DOHH2 (cell line): ENCODE data around the gene USF2.

Experiments used
- H3F3A ChIP-seq: fragments of 200-600 bp; sonication (generic), shearing (Covaris generic); 2 replicates; pipeline ENCODE4 v1.6.0; 2016; ENCODE audit warnings: antibody characterized with exemption, mild to moderate bottlenecking; ENCODE audit not compliant: control insufficient read depth, insufficient read depth
- H3K27ac ChIP-seq: fragments of 200-600 bp; sonication (generic); 2 replicates; pipeline ENCODE4 v1.5.1; 2014; ENCODE audit warnings: low read depth, mild to moderate bottlenecking, low read length, moderate library complexity
- H3K27me3 ChIP-seq: fragments of 200-600 bp; sonication (generic); 2 replicates; pipeline ENCODE4 v1.6.1; 2014; ENCODE audit warnings: mild to moderate bottlenecking, low read length, mixed read lengths; ENCODE audit not compliant: control insufficient read depth
- H3K36me3 ChIP-seq: fragments of 200-600 bp; sonication (generic); 2 replicates; pipeline ENCODE4 v1.6.1; 2014; ENCODE audit warnings: mild to moderate bottlenecking, low read length, moderate library complexity, mixed read lengths; ENCODE audit not compliant: control insufficient read depth
- H3K4me1 ChIP-seq: fragments of 200-600 bp; sonication (generic); 2 replicates; pipeline ENCODE4 v1.6.1; 2014; ENCODE audit warnings: mild to moderate bottlenecking, low read length, mixed read lengths; ENCODE audit not compliant: control insufficient read depth
- H3K4me2 ChIP-seq: fragments of 200-600 bp; sonication (generic); 2 replicates; pipeline ENCODE4 v1.6.0; 2014; ENCODE audit warnings: mild to moderate bottlenecking, low read length, moderate library complexity
- H3K4me3 ChIP-seq: fragments of 200-600 bp; sonication (generic); 2 replicates; pipeline ENCODE4 v1.5.1; 2014; ENCODE audit warnings: mild to moderate bottlenecking, low read length, mixed read lengths
- H3K79me2 ChIP-seq: fragments of 200-600 bp; sonication (generic); 2 replicates; pipeline ENCODE4 v1.6.1; 2014; ENCODE audit warnings: mild to moderate bottlenecking, low read length, mixed read lengths; ENCODE audit not compliant: control insufficient read depth
- H3K9me2 ChIP-seq: fragments of 200-600 bp; sonication (generic); replicated peaks from 2 replicates; pipeline ENCODE4 v1.6.1; 2014; ENCODE audit warnings: mild to moderate bottlenecking, low read length, mixed read lengths; ENCODE audit not compliant: control insufficient read depth
- H3K9me3 ChIP-seq: fragments of 200-600 bp; sonication (generic); 2 replicates; pipeline ENCODE4 v1.6.1; 2014; ENCODE audit warnings: antibody characterized with exemption, low read length, mixed read lengths; ENCODE audit not compliant: control insufficient read depth, insufficient read depth
- H4K20me1 ChIP-seq: fragments of 200-600 bp; sonication (generic); 2 replicates; pipeline ENCODE4 v1.6.0; 2014; ENCODE audit warnings: low read depth, mild to moderate bottlenecking, antibody characterized with exemption, low read length, moderate library complexity; ENCODE audit not compliant: control insufficient read depth, insufficient read depth
- EZH2phosphoT487 ChIP-seq: fragments of 200-600 bp; sonication (generic); IDR thresholded peaks from 2 replicates; pipeline ENCODE4 v1.6.1; 2017; ENCODE audit warnings: borderline replicate concordance, mild to moderate bottlenecking, antibody characterized with exemption, low read length, moderate library complexity, mixed read lengths
- TF ChIP-seq, protein P1 (sequence below): fragments of 200-600 bp; sonication (generic); IDR thresholded peaks from one replicate; pipeline ENCODE4 v1.5.1; 2014; ENCODE audit warnings: antibody characterized with exemption, mild to moderate bottlenecking, low read depth, low read length; ENCODE audit not compliant: poor library complexity, severe bottlenecking

The USF2 gene

DNA sequence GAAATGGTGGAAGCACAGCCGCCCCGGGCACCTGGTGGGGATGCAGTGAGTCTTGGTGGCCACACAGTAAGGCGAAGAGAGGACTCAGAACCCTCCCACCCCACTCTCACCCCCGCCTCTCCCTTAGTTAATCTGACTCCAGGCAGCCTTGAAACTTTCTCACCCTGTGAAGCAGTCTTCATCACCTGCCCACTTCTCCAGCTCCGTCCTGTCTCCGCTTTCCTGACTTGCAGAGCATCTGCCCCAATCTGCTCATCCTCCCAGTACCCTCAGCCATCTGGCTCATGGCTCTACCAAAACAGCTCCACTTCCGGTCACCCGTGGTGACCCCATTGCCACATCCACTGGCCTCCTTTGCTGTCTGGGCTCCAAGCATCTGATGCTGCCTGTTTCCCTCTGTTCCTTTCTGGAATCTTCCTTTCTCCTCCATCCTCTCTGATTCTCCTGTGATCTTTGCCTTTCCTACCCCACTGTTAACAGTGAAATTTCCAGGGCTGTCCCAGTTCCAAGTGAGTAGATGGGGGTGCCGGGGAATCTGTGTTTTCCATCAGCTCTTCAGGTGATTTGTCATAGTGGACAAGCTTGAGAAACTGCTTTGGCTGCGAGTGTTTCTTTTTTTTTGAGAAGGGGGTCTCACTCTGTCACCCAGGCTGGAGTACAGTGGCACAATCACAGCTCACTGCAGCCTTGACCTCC lies 4.3 kb downstream of the USF2 start:
- H3K79me2 ChIP-seq = peaks cover 29% of the 10 kb centered on the region
- H3K4me1 ChIP-seq = peaks cover 31% of the 10 kb centered on the region
- H3K27ac ChIP-seq = no peak overlapping the region
- no peaks in the 10 kb centered on the region for H3K9me3 ChIP-seq
- no peak overlapping the region for H3K4me3 ChIP-seq
- H3K4me2 ChIP-seq = no peak overlapping the region
- H3K9me2 ChIP-seq = no peaks in the 10 kb centered on the region
- no peaks in the 10 kb centered on the region; the same call in 1 of the 2 replicates for H3F3A ChIP-seq
- peaks cover 79% of the 10 kb centered on the region for H3K36me3 ChIP-seq
- no peaks in the 10 kb centered on the region for H3K27me3 ChIP-seq
- no peak for TF ChIP-seq EZH2phosphoT487
- TF ChIP-seq, protein P1, sequence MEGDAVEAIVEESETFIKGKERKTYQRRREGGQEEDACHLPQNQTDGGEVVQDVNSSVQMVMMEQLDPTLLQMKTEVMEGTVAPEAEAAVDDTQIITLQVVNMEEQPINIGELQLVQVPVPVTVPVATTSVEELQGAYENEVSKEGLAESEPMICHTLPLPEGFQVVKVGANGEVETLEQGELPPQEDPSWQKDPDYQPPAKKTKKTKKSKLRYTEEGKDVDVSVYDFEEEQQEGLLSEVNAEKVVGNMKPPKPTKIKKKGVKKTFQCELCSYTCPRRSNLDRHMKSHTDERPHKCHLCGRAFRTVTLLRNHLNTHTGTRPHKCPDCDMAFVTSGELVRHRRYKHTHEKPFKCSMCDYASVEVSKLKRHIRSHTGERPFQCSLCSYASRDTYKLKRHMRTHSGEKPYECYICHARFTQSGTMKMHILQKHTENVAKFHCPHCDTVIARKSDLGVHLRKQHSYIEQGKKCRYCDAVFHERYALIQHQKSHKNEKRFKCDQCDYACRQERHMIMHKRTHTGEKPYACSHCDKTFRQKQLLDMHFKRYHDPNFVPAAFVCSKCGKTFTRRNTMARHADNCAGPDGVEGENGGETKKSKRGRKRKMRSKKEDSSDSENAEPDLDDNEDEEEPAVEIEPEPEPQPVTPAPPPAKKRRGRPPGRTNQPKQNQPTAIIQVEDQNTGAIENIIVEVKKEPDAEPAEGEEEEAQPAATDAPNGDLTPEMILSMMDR = no peak
- peaks cover 7% of the 10 kb centered on the region; the same call in 1 of the 2 replicates for H4K20me1 ChIP-seq

DNA sequence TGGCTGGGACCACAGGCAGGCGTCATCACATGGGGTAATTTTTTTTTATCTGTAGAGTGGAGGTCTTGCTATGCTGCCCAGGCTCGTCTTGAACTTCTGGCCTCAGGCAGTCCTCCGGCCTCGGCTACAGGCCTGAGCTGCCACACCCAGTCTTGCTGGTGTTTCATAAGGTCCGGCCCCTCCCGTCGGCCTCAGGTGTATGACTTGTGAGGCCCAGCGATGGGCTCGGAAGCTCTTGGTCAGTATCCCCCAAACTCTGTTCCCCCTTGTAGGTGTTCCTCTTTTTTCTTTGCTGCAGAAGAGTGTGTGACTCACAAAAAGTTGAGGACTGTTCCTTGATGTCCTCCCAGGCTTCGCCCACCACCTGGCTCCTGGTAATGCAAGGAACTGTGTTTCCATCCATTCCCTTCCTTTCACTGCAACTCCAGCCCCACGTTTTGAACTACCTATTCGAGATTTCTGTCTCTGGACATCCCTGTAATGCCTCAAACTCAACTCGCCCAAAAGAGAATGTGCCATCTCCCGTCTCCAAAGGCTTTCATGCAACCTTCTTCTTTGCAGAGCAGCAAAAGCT lies 5.0 kb downstream of the USF2 start:
- Histone ChIP-seq H3K36me3 (peaks cover 86% of the 10 kb centered on the region), H3K4me1 (peaks cover 31% of the 10 kb centered on the region), H3F3A (no peaks in the 10 kb centered on the region; the same call in 1 of the 2 replicates), H3K4me2 (no peak overlapping the region), H3K27ac (no peak overlapping the region), H3K79me2 (peaks cover 29% of the 10 kb centered on the region), H3K4me3 (no peak overlapping the region), H3K9me3 (no peaks in the 10 kb centered on the region), H4K20me1 (peaks cover 7% of the 10 kb centered on the region; the same call in 1 of the 2 replicates), H3K9me2 (no peaks in the 10 kb centered on the region), H3K27me3 (no peaks in the 10 kb centered on the region)
- TF ChIP-seq, protein P1 = no peak
- no peak for TF ChIP-seq EZH2phosphoT487

DNA sequence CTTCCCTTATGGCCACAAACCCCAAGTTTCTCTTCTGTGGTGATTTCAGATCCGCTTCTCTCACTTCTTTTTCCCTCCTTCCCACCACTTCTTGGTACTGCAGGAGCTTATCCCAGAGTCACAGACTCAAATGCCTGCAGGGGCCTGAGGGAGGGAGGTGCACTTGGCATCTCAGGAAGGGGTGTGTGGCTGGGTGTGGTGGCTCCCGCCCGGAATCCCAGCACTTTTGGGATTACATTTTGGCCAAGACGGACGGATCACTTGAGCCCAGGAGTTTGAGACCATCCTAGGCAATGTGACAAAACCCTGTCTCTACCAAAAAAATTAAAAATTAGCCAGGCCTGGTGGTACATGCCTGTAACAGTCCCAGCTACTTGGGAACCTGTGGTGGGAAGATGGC lies 5.6 kb downstream of the USF2 start:
- TF ChIP-seq, protein P1 = no peak
- TF ChIP-seq EZH2phosphoT487 = no peak
- no peaks in the 10 kb centered on the region; the same call in 1 of the 2 replicates for H3F3A ChIP-seq
- H3K9me3 ChIP-seq = no peaks in the 10 kb centered on the region
- no peak overlapping the region for H3K4me2 ChIP-seq
- peaks cover 89% of the 10 kb centered on the region for H3K36me3 ChIP-seq
- H3K9me2 ChIP-seq = no peaks in the 10 kb centered on the region
- peaks cover 29% of the 10 kb centered on the region for H3K79me2 ChIP-seq
- no peaks in the 10 kb centered on the region for H3K27me3 ChIP-seq
- H3K27ac ChIP-seq = no peak overlapping the region
- peaks cover 31% of the 10 kb centered on the region for H3K4me1 ChIP-seq
- no peak overlapping the region for H3K4me3 ChIP-seq
- H4K20me1 ChIP-seq = peaks cover 7% of the 10 kb centered on the region; the same call in 1 of the 2 replicates
